H1 (cell line): Measurements from ENCODE around the gene FIZ1. TPM values are rescaled to one million over a fixed set of nuclear protein-coding genes. Genes with fewer than 3 reads are reported as not detected.

Experiments
- CHD1 ChIP-seq: IDR thresholded peaks from 2 replicates; pipeline ENCODE4 v1.6.1; 2012; ENCODE audit warnings: low read depth, low read length, improper control_type of control experiment
- EP300 ChIP-seq, 2 experiments: IDR thresholded peaks; 1 replicate in 1 of 2; 2 replicates in 1 of 2; pipeline ENCODE4 v1.6.1; 2011 to 2012; ENCODE audit warnings: low read depth in 2 of 2, low read length in 2 of 2, mild to moderate bottlenecking in 2 of 2, borderline replicate concordance in 1 of 2, inconsistent platforms in 1 of 2, moderate library complexity in 1 of 2
- RNF2 ChIP-seq: fragments of 200-900, 300-1000 bp; sonication (generic); IDR thresholded peaks from 2 replicates; pipeline ENCODE4 v1.7.1; 2016; ENCODE audit warnings: borderline replicate concordance, low read depth, mild to moderate bottlenecking, antibody characterized with exemption, low read length; ENCODE audit not compliant: poor library complexity, severe bottlenecking; ENCODE audit errors: missing control alignments
- SRF ChIP-seq: IDR thresholded peaks from 2 replicates; pipeline ENCODE4 v1.6.1; 2011; ENCODE audit warnings: mild to moderate bottlenecking, low read depth, low read length, moderate library complexity
- polyA plus RNA-seq, 7 experiments: library from polyadenylated mRNA; depleted of rRNA in 3 of 7; stranded (reverse) in 5 of 7; unstranded in 2 of 7; fragments of >200 nt in 5 of 7; fragments of 200-250 nt in 2 of 7; gene quantifications; 1 replicate in 5 of 7; 2 replicates in 1 of 7; 4 replicates in 1 of 7; pipeline versions ENCODE4 v1.2.1 to v1.2.3, GENCODE V29; 2011 to 2013; ENCODE audit warnings: missing spikeins in 2 of 7, mixed read lengths in 2 of 7
- total RNA-seq: library from RNA; stranded (reverse); fragmentation: NEBNext Ultra II Directional; extraction: Animal tissue kit (Norgen Biotek cat#: 25700); gene quantifications from 2 replicates; pipeline ENCODE4 v1.2.1, GENCODE V29; 2021

FIZ1 gene
- total and polyA plus RNA-seq, 2 of the 8 experiments (the other 6 are each of a cell fraction or from before 2014, with no cell fraction given), result 9.1 to 18.5 TPM

- TF ChIP-seq RNF2 (no peak), SRF (no peak), EP300 (IDR thresholded peaks at IDR 0.05; ENCODE audit: borderline replicate concordance in 1 of 2, low read depth in 2 of 2, low read length in 2 of 2) (no peak), CHD1 (no peak)
- TF ChIP-seq, all 59 proteins: peak for 0
These were observed 47.1 kb downstream of the FIZ1 start (continued) for GRCh38 chr19:55552206-55552605.
